ENCODE results near the gene LRRN4CL.
A peak's percentile ranks its signal among the peaks of the same experiment; 100 is the strongest.
"Not testable (repeated sequence)": the region's sequence is repeated elsewhere in the genome, so short reads cannot be mapped to it uniquely, and the experiment has no call there.

The LRRN4CL gene

DNA sequence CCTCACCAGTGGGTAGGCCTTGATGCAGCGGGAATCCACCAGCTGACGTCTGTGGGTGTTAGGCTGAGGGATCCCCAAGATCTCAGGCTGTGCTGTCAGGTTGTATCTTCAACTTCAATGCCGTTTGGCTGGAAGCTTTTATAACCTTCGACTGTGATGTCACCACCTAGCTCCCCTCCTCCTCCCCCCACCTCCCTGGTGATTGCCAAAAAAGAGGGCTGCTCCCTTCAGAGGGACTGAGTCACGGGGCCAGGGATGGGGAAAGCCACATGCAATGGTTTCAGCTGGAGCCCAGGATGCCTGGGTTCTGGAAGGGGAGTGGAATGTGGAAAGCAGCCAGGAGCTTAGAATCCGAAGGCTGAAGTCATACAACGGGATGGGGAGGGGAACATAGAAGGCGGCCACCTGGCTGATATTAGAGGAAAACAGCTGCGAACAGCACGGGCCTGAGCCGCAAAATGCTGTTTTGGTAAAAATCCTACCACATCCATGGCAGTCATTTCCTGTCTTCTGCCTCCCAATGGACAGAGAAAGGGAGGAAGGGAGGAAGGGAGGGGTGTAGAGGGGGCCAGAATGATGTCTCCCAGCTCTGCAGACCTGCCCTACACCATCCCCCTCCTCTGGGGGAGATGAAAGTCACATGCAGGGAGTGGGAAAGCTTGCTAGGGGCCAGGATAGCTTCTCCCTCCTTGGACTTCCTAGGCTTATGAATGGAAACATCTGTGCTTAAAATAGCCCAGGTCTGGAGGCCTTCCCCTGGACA, at the start of gene LRRN4CL:
Gene LRRN4CL, minus strand, starts transcription at position 110 of the 763 bp plus-strand sequence. CDS start 1,022 bp downstream, outside the sequence.
- DNase-seq (ENCODE audit: low read depth in 2 of 2) = no peak

DNA sequence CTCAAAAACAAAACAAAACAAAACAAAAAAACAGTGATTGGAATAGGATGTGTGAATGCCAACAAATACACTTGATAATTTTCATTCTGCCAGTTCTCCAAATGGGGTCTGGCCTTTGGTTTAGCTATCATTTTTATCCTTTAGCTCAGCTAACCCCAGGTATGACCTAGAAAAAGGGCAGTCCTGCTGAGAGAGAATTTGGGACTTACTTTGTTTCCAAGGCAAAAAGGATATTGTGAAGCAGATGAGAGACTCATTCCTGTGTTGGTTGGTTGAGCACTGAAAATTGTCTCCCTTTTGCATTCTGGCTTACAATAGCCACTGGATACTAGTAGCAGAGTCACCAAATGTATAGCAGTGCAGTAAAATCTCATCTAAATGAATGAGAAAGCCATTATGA, 47.9 kb upstream of the LRRN4CL start:
- DNase-seq (ENCODE audit: low read depth in 2 of 2) = no peak

GRCh38 chr11:62732830-62733229, 43.5 kb upstream of the LRRN4CL start:
- no peak for DNase-seq (ENCODE audit: low read depth in 2 of 2)

- DNase-seq (ENCODE audit: low read depth in 2 of 2) = not testable (repeated sequence)
Measured at GRCh38 chr11:62730076-62730475, 40.7 kb upstream of the LRRN4CL start.

DNA sequence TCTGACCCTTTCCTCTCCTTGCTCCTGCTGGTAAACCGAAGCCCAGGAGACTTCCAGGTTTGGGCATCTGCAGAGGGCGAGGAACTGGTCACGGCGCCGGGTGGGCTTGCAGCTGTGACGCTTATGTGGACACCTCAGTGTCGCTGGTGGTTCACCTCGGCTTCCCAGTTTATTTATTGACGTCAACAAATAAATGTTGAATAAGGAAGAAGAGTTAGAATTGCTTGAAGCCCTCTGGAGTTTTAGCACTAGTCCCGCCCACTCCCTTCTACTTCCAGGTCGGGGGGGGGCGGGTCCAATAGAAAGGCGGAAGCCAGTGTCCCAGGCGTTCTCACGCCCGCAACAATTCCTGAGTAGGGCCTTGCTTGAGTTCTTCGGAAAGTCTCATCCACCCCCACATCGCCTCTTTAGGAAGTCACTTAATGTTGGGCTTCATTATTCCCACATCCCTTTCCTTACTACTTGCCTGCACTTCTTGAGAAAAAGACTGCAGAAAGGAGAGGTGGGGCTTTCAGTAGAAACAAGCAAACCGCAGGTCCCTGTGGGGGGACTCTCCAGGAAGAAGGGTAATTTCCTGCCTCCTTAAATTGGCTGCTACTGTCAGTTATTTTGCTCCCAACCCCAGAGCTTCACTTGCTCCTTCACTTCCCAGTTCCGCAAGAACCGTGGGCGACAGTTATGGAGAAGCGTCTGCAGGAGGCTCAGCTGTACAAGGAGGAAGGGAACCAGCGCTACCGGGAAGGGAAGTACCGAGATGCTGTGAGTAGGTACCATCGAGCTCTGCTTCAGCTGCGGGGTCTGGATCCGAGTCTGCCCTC, 39.0 kb upstream of the LRRN4CL start, which contains the start of gene TTC9C:
Gene TTC9C, plus strand, starts transcription at position 316 of the 818 bp plus-strand sequence. Its CDS starts 363 bp downstream, at position 679.
- peak; percentile 73 to 79 for DNase-seq (ENCODE audit: low read depth in 2 of 2)

GRCh38 chr11:62727872-62728170, 38.5 kb upstream of the LRRN4CL start:
- DNase-seq (ENCODE audit: low read depth in 2 of 2) = peak; percentile 78 to 80

- DNase-seq (ENCODE audit: low read depth in 2 of 2) = peak; percentile 97 to 98
Measured at GRCh38 chr11:62727165-62727871, 38.0 kb upstream of the LRRN4CL start, which contains the start of gene HNRNPUL2. HNRNPUL2 (minus strand) TSS chr11:62727457; CDS start chr11:62727156, 301 bp downstream.

DNA sequence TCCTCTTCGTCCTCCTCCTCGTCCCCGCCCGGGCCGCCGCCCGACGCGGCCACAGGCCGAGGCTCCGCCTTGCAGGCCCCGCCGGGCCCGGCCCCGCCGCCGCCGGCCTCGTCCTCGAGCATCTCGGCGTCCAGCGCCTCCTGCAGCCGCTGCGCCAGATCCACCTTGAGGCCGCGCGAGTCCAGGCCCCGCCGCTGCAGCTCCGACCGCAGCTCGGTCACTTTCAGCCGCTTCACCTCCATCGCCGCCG, 37.5 kb upstream of the LRRN4CL start:
- DNase-seq (ENCODE audit: low read depth in 2 of 2) = no peak

DNA sequence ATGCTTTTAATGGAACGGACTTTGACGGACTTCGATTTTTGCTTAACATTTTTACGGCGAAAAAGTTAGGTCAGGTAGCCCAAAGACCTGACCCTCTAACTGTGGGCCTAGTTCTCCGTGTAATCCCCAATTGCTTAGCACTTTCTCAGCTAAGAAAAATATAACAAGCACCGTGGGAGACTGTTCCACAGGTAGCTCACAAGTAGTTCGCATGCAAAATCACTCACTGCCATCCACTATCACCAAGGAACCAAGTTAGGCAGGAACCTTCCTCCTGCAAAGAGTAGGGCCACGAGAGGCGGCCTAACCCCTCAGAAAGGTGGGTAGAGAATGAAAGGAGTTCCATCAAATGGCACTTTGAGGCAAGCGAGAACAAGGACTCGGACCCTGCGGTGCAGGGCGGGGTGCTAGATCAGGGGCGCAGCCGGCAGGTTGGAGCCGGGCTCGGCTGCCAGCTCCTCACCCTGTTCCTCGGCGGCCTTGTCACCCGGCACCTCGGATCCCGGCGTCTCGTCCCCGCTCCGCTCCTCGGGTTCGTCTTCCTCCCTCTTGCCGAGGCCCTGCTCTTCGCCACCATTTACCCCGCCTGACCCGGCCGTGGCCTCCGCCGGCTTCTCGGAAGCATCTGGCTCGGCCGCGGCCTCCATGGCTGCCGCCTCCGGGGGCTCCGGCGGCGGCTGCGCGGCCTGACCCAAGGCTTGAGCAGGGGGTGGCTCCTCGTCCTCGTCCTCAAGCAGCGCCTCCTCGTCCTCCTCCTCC, 37.0 kb upstream of the LRRN4CL start:
- no peak for DNase-seq (ENCODE audit: low read depth in 2 of 2)

- DNase-seq (ENCODE audit: low read depth in 2 of 2) = no peak
Measured at GRCh38 chr11:62725646-62726045, 36.3 kb upstream of the LRRN4CL start.

GRCh38 chr11:62724171-62724570, 34.8 kb upstream of the LRRN4CL start:
- no peak for DNase-seq (ENCODE audit: low read depth in 2 of 2)

DNA sequence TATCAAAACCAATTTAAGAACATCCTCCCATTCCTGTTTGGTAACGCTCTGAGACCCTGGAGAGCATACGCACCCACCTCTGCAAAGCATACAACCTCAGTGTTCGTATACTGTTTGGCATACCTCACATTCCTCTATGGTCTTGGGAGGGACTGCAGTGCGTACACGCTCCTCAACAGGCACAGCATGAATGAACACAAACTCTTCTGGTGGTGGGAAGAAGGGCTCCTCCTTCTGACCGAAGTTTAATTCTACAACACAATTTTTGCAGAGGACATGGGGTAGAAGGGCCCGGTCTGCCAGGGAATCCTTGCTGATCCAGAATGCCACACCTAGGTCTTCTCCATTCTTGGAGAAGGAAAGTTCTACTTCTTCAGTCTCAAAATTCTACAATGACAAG, 32.7 kb upstream of the LRRN4CL start:
- DNase-seq (ENCODE audit: low read depth in 2 of 2) = no peak

GRCh38 chr11:62719302-62719978, 30.1 kb upstream of the LRRN4CL start:
- no peak for DNase-seq (ENCODE audit: low read depth in 2 of 2)

- DNase-seq (ENCODE audit: low read depth in 2 of 2) = no peak
Measured at GRCh38 chr11:62716816-62717215, 27.5 kb upstream of the LRRN4CL start.

- no peak for DNase-seq (ENCODE audit: low read depth in 2 of 2)
Measured at GRCh38 chr11:62716206-62716605, 26.9 kb upstream of the LRRN4CL start.

DNA sequence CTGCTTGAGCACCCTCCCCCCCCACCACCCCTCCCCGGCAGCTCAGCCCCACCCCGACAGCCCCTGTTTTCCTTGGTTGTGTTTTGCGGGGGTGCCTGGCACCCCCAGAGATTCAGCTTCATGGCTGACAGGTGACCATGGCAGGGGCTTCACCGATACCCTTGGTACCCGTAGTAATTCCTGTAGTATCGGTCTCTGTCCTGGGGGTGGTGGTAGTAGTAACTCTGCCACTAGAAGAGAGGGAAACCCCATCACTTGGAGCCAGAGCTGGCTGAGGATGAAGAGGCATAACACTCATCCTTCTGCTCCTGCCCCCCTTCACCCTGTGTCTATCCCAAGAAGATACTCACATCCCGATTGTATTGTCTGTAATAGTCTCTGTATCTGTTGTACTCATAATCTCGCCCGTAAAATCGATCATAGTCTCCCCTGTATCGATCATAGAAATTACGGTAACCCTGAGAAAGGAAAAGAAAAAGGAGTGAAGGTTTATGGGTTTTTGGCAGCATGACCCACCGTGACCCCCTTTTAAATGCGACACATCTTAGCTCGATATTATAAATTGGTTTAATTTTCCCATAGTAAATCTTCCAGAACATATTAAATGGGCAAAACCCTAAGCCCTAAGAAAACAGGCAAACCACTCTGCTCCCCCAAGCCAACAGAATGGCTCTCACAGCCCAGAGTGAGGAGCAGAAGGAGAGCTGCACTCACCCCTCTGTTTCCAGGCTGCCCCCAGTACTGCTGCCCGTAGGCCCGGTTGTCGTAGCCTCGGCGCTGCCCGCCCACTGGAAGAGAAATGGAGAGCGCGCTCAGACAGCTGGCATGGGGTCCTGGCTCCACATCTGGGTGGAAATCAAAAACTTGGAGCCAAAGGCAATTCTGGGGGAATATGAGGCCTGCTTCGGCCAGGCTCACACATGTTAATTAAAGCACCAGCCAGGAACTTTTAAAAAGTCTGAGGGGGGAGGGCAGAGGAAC, 26.1 kb upstream of the LRRN4CL start:
- DNase-seq (ENCODE audit: low read depth in 2 of 2) = no peak

- no peak for DNase-seq (ENCODE audit: low read depth in 2 of 2)
Measured at GRCh38 chr11:62713343-62713742, 24.0 kb upstream of the LRRN4CL start.

DNA sequence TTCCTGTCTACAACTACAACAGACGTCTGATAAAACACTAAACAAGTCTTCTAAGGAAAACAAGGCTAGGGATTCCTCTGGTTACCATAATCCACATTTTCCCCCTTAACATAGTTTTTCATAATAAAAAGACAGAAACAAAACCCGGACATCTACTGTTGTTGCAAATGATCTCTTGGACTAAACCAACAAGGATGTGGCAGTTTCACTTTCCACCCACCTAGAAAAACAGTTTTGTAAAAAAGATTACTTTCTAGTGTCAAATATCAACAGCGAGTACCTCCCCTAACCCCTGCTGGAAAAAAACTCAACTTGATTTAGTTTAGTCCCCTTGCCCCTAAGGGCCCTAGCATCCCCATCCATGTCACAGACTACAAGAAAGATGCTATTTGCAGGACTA, 23.5 kb upstream of the LRRN4CL start:
- DNase-seq (ENCODE audit: low read depth in 2 of 2) = no peak

GRCh38 chr11:62712276-62712812, 23.0 kb upstream of the LRRN4CL start:
- DNase-seq (ENCODE audit: low read depth in 2 of 2) = no peak

DNA sequence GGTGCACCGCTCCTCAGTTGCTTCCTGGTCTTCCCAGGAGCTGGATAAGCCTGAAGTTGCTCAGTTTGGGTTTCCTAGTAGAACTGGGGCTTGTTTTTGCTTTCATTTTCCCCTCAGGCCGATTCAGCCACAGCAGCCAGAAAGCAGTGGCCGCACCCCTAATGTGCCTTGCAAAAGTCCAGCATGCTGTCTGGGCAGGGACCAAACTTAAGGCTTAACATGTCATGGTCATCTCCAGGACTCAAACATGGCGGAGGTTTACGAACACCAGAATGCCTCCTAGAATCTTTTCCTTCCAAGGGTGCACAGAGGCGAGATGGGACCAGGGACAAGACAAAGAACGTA, 20.6 kb upstream of the LRRN4CL start:
- DNase-seq (ENCODE audit: low read depth in 2 of 2) = no peak
